Gastrocnemius medialis (tissue), 4 donors: ENCODE measurements around the gene WRAP73.

Experiments used
- CTCF ChIP-seq, 5 experiments: fragments of 450-650 bp in 3 of 5; fragments of 200-600 bp in 2 of 5; sonication (generic) in 2 of 5; IDR thresholded peaks in 4 of 5; conservative IDR thresholded peaks in 1 of 5; 1 replicate in 4 of 5; 2 replicates in 1 of 5; pipeline ENCODE4 v1.5.1; 2016 to 2019; ENCODE audit warnings: antibody characterized with exemption in 5 of 5, mild to moderate bottlenecking in 3 of 5, moderate library complexity in 3 of 5
- POLR2A ChIP-seq, 2 donors: fragments of 450-650 bp; IDR thresholded peaks; one replicate each; pipeline ENCODE4 v1.6.1; 2017; ENCODE audit warnings: antibody characterized with exemption in 2 of 2, mild to moderate bottlenecking in 2 of 2, moderate library complexity in 2 of 2

GRCh38 chr1:3618881-3619671 lies 30.8 kb downstream of the WRAP73 start:
- peak; percentile 66 to 91 (median 84) for TF ChIP-seq CTCF (IDR thresholded peaks at IDR 0.05 in 4 of 5, conservative IDR thresholded peaks at IDR 0.05 in 1 of 5)
- TF ChIP-seq POLR2A (IDR thresholded peaks at IDR 0.05): no peak
